Lower leg skin (tissue), 4 donors: ENCODE data around the gene GPT2. TPM values are rescaled to one million over a fixed set of nuclear protein-coding genes. Genes with fewer than 3 reads are reported as not detected.

Experiments
- DNase-seq, 2 donors: peaks; one replicate each; pipeline ENCODE4 v3.0.0-alpha.2; 2019; ENCODE audit warnings: low spot score in 2 of 2
- H3K4me3 ChIP-seq: fragments of 200-600 bp; sonication (generic); 2 replicates; pipeline ENCODE4 v1.5.1; 2017; ENCODE audit warnings: mild to moderate bottlenecking, low read depth; ENCODE audit not compliant: poor library complexity, severe bottlenecking
- POLR2A ChIP-seq, 2 donors: fragments of 450-650 bp; IDR thresholded peaks; one replicate each; pipeline ENCODE4 v1.6.1; 2016 to 2017; ENCODE audit warnings: antibody characterized with exemption in 2 of 2, mild to moderate bottlenecking in 1 of 2, moderate library complexity in 1 of 2
- WGBS, 2 donors: methylation state at CpG; one replicate each; pipeline ENCODE4 v1.1.5; 2018; 5-methylcytosine and 5-hydroxymethylcytosine counted together
- intact Hi-C: fragments of 100-400 bp; cut with DNase I; formaldehyde crosslinking; loops from one replicate; pipeline ENCODE4 v1.15.0; 2023; ENCODE audit warnings: low total_unique reads
- total RNA-seq, 4 donors: library from RNA; depleted of rRNA; stranded (reverse); fragments of >200 nt; gene quantifications; one replicate each; pipeline ENCODE4 v1.1.0, GENCODE V29; 2016
- TF ChIP-seq, protein P1 (sequence below), 3 donors: fragments of 450-650 bp; IDR thresholded peaks; one replicate each; pipeline ENCODE4 v1.5.1; 2016; ENCODE audit warnings: antibody characterized with exemption in 3 of 3, mild to moderate bottlenecking in 3 of 3, moderate library complexity in 2 of 3

GPT2 gene
- total RNA-seq, 4 donors from 2014 or later = 69.8 to 106 (median 83.1) TPM

DNA sequence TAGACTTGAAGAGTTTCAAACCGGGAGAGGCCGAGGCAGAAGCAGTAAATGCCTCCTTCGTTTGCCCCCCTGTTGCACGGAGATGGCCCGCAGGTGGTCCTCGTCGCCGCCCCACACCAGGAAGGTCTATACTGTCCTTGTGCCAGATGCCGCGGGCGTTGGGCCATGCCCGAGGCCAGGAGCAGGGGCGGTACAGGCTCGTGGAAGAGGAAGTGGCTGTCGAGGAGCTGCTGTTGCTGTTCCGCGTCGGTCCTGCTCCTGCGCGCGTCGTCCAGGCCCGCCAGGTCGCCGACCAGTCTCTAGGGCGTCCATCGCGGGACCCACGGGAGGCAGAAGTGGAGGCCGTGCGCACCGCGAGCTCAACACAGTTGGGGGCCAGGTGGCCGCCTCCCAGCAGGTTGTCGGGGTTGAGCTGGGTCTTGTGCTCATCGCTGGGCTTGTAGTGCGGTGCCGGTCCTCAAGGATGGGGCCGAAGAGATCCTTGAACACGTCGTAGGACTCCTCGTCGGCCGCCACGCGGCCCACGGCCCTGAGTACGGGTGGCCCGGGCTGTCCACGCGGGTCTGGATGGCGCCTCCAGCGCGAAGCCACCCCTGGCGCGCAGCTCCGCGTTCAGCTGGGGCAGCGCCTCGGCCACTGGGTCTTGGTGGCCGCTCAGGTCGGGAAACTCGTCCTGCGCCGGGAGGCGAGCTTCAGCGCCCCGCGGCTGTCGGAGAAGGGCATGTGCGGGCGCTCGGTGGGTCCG lies 40.1 kb upstream of the GPT2 start:
- 33 to 50% methylated on average over 50 to 63 of the region's 74 CpGs for WGBS, 2 donors
- TF ChIP-seq POLR2A (IDR thresholded peaks at IDR 0.05) = no peak
- TF ChIP-seq, protein P1, sequence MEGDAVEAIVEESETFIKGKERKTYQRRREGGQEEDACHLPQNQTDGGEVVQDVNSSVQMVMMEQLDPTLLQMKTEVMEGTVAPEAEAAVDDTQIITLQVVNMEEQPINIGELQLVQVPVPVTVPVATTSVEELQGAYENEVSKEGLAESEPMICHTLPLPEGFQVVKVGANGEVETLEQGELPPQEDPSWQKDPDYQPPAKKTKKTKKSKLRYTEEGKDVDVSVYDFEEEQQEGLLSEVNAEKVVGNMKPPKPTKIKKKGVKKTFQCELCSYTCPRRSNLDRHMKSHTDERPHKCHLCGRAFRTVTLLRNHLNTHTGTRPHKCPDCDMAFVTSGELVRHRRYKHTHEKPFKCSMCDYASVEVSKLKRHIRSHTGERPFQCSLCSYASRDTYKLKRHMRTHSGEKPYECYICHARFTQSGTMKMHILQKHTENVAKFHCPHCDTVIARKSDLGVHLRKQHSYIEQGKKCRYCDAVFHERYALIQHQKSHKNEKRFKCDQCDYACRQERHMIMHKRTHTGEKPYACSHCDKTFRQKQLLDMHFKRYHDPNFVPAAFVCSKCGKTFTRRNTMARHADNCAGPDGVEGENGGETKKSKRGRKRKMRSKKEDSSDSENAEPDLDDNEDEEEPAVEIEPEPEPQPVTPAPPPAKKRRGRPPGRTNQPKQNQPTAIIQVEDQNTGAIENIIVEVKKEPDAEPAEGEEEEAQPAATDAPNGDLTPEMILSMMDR (IDR thresholded peaks at IDR 0.05) = no peak
- peak in 1 of 2 donors; percentile 80 for DNase-seq
- intact Hi-C loops = no loop called here
- no peak overlapping the region for H3K4me3 ChIP-seq

DNA sequence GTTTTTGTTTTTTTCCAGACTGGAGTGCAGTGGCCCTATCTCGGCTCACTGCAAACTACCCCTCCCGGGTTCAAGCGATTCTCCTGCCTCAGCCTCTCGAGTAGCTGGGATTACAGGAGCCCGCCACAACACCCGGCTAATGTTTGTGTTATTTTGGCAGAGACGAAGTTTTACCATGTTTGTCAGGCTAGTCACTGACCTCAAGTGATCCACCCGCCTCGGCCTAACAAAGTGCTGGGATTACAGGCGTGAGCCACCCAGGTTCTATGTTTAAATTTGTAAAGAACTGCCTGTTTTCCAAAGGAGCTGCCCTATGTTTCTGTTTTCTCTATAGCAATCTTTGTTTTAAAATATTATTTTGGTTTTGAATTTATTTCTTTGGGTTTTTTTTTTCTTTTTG lies 39.4 kb upstream of the GPT2 start:
- no peak for TF ChIP-seq POLR2A (IDR thresholded peaks at IDR 0.05)
- TF ChIP-seq, protein P1 (IDR thresholded peaks at IDR 0.05) = no peak
- WGBS, 2 donors = 81 to 84% methylated on average over 10 of the region's 10 CpGs
- intact Hi-C loops = no loop called here
- DNase-seq = no peak
- H3K4me3 ChIP-seq = no peak overlapping the region

DNA sequence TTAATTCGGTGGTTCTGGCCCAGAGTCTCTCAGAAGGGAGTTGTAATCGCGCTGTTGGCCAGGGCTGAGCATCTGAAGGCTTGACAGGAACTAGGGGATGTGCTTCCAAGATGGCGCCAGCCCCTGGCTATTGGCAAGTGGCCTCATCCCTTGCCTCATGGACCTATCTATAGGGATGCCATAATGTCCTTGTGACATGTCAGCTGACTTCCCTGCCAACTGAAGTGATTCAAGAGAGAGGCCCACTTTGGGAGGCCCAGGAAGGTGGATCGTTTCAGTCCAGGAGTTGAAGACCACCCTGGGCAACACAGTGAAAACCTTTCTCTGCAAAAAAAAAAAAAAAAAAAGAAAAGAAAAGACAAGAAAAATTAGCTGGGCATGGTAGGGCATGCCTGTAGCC lies 38.2 kb upstream of the GPT2 start:
- no peak overlapping the region for H3K4me3 ChIP-seq
- DNase-seq = peak in 1 of 2 donors; percentile 31
- TF ChIP-seq, protein P1 (IDR thresholded peaks at IDR 0.05) = no peak
- no peak for TF ChIP-seq POLR2A (IDR thresholded peaks at IDR 0.05)
- intact Hi-C loops = no loop called here
- 89 to 90% methylated on average over 5 of the region's 5 CpGs for WGBS, 2 donors

DNA sequence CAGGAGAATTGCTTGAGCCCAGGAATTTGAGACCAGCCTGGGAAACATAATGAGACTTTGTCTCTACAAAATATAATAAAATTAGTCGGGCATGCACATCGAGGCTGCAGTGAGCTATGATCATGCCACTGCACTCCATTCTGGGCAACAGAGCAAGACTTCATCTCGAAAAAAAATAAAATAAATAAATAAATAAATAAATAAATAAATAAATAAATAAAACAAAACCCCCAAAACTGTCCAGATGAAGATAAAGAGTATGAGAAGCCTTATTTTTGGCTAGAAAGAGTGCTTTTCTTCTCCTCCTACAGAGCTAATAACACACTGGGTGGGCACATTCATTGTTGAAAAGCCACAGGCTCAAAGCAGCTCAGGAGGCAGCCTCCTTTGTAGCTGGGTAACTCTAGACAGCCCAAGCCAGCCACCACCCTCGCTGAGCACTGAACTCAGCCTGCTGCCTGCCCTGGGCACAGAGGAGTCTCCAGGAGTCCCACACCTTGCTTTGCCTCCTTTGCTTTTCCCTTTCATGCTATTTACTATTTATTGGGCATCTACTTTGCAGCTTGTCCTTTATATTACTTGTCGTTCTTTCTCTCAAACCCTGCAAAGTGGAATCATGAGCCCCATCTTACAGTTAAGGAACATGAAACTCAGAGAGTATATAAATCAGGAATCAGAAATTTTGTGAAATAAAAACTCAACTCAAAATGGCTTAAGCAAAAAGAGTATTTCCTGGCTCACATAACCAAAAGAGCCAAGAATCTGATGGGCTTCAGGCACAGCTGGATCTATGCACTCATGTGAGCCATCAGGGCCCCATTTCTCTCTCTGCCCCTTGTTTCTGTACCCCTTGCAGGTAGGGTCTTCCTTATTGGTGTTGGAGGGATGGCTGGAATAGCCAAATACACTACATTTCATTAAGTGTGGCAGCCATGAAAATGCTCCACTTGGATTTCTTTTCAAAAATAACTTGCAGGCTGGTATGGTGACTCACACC lies 35.1 kb upstream of the GPT2 start:
- WGBS, 2 donors = 72 to 79% methylated on average over 5 of the region's 5 CpGs
- no peak overlapping the region for H3K4me3 ChIP-seq
- peak in 1 of 2 donors; percentile 57 for DNase-seq
- intact Hi-C loops = no loop called here
- TF ChIP-seq POLR2A (IDR thresholded peaks at IDR 0.05) = no peak
- TF ChIP-seq, protein P1 (IDR thresholded peaks at IDR 0.05) = no peak

DNA sequence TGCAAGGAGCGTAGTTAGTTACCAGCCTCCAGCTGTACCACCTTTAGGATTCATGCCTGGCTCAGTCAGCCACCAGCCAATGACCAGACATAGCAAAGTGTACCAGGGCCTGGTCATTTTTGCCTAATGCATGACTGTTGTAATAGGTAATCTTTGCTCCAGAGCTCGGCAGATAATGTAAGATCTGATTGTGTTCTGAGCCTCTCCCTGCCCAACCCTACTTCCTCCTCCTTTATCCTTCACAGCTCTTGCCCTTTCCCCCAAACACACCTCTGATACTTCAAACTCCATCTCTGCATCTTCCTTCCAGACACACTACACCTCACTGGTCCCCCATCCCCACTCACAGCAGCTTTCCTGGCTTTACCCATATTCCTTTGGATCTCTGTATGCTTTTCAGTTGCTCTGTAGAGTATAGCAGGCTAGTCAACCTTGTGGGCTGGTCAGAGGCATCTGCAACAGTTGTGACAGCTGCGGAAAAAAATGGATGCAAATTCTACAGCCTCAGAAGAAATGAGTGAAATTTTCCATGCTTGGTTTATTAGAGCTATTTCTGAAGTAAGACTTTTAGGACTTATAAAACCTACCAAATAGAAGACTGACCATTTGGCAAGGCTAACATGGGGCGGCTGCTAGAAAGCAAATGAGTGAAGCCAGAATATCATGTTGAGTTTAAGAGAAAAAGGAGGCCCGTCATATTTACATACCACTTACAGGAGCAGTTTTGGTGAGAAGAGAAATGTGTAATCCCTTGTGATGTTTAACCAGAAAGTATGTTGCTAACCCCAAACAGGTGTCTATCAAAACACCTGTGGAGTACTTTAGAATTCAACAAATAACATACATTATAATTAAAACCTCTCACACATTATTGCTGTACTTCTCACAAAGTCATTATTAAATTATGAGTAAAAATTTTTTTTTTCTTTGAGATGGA lies 33.3 kb upstream of the GPT2 start:
- no peak for TF ChIP-seq POLR2A (IDR thresholded peaks at IDR 0.05)
- TF ChIP-seq, protein P1 (IDR thresholded peaks at IDR 0.05) = no peak
- intact Hi-C loops = no loop called here
- WGBS, 2 donors = 79 to 81% methylated on average over 5 of the region's 5 CpGs
- peak in 1 of 2 donors; percentile 28 for DNase-seq
- H3K4me3 ChIP-seq = no peak overlapping the region
